Body of pancreas (tissue), 4 donors: ENCODE results near the gene HDAC11. TPM values are rescaled to one million over a fixed set of nuclear protein-coding genes. Genes with fewer than 3 reads are reported as not detected.
A peak's percentile ranks its signal among the peaks of the same experiment; 100 is the strongest.

Source experiments
- ATAC-seq: fragments of 150-250 bp; one replicate; pipeline ENCODE4 v1.9.1; 2016
- DNase-seq, 4 donors: peaks; one replicate each; pipeline ENCODE4 v3.0.0-alpha.2; 2019
- H3K27ac ChIP-seq, 4 donors: fragments of 200-600 bp; sonication (generic); 1 replicate in 3 of 4; 2 replicates in 1 of 4; pipeline versions ENCODE4 v1.5.1 to v1.6.1; 2016 to 2019; ENCODE audit warnings: mild to moderate bottlenecking in 1 of 4, mixed read lengths in 1 of 4, moderate library complexity in 1 of 4
- H3K27me3 ChIP-seq, 2 donors: fragments of 200-600 bp; sonication (generic); one replicate each; pipeline ENCODE4 v1.6.0; 2016; ENCODE audit warnings: mild to moderate bottlenecking in 1 of 2
- H3K36me3 ChIP-seq, 2 donors: fragments of 200-600 bp; sonication (generic); replicated peaks in 1 of 2; 2 replicates each; pipeline ENCODE4 v1.5.1; 2016; ENCODE audit warnings: low read depth in 2 of 2; ENCODE audit not compliant: insufficient read depth in 1 of 2
- H3K4me1 ChIP-seq: fragments of 200-600 bp; sonication (generic); one replicate; pipeline ENCODE4 v1.6.0; 2016
- H3K4me3 ChIP-seq, 2 donors: fragments of 200-600 bp; sonication (generic); 1 replicate in 1 of 2; 2 replicates in 1 of 2; pipeline ENCODE4 v1.5.1; 2016 to 2019
- H3K9me3 ChIP-seq, 3 donors: fragments of 200-600 bp; sonication (generic); 1 replicate in 2 of 3; 2 replicates in 1 of 3; pipeline ENCODE4 v1.5.1; 2016
- CTCF ChIP-seq, 7 experiments: fragments of 450-650 bp in 4 of 7; fragments of 200-600 bp in 3 of 7; sonication (generic) in 3 of 7; IDR thresholded peaks; one replicate each; pipeline ENCODE4 v1.5.1; 2016 to 2019; ENCODE audit warnings: antibody characterized with exemption in 7 of 7
- POLR2A ChIP-seq, 3 donors: fragments of 450-650 bp; IDR thresholded peaks; one replicate each; pipeline ENCODE4 v1.6.1; 2016; ENCODE audit warnings: antibody characterized with exemption in 3 of 3, mild to moderate bottlenecking in 2 of 3
- WGBS, 2 donors: methylation state at CpG; one replicate each; pipeline ENCODE4 v1.1.5; 2017; 5-methylcytosine and 5-hydroxymethylcytosine counted together
- intact Hi-C: fragments of 100-400 bp; cut with DNase I; formaldehyde crosslinking; loops from one replicate; pipeline ENCODE4 v1.15.1; 2023
- total RNA-seq, 2 donors: library from RNA; depleted of rRNA; stranded (reverse); fragments of >200 nt; gene quantifications; one replicate each; pipeline ENCODE4 v1.1.0, GENCODE V29; 2016

Gene HDAC11
- total RNA-seq, 2 donors from 2014 or later = 13.8 to 45.4 TPM

- 53 to 67% methylated on average over 3 to 6 of the region's 6 CpGs for WGBS, 2 donors
- TF ChIP-seq CTCF (IDR thresholded peaks at IDR 0.05) (no peak), POLR2A (IDR thresholded peaks at IDR 0.05) (no peak)
- Histone ChIP-seq H3K4me1 (peaks cover 5% of the 10 kb centered on the region), H3K27me3 (peaks cover 0 to 9% of the 10 kb centered on the region in 2 donors), H3K36me3 (no peaks in the 10 kb centered on the region), H3K4me3 (no peak overlapping the region), H3K27ac (no peak overlapping the region), H3K9me3 (no peaks in the 10 kb centered on the region)
- ATAC-seq = no peak
- intact Hi-C loops = no loop called here
- DNase-seq = peak in 1 of 4 donors; percentile 20
Observed at GRCh38 chr3:13544293-13544831, 64.3 kb downstream of the HDAC11 start.

- TF ChIP-seq POLR2A (IDR thresholded peaks at IDR 0.05) = no peak
- no peak for TF ChIP-seq CTCF (IDR thresholded peaks at IDR 0.05)
- H3K27ac ChIP-seq = no peak overlapping the region
- no peaks in the 10 kb centered on the region for H3K36me3 ChIP-seq
- H3K4me3 ChIP-seq = no peak overlapping the region
- ATAC-seq (no peak), DNase-seq (no peak)
- peaks cover 5% of the 10 kb centered on the region for H3K4me1 ChIP-seq
- H3K9me3 ChIP-seq = no peaks in the 10 kb centered on the region
- intact Hi-C loops = no loop called here
- 55 to 57% methylated on average over 9 of the region's 9 CpGs for WGBS, 2 donors
- peaks cover 0 to 9% of the 10 kb centered on the region in 2 donors for H3K27me3 ChIP-seq
Observed at GRCh38 chr3:13544951-13545651, 65.0 kb downstream of the HDAC11 start.

- no peaks in the 10 kb centered on the region for H3K9me3 ChIP-seq
- H3K27me3 ChIP-seq = peaks cover 0 to 9% of the 10 kb centered on the region in 2 donors
- intact Hi-C loops = no loop called here
- no peak overlapping the region for H3K27ac ChIP-seq
- no peak overlapping the region for H3K4me3 ChIP-seq
- H3K4me1 ChIP-seq = peaks cover 5% of the 10 kb centered on the region
- DNase-seq (no peak), ATAC-seq (no peak)
- WGBS, 2 donors = 75 to 87% methylated on average over 7 to 9 of the region's 9 CpGs
- TF ChIP-seq POLR2A (IDR thresholded peaks at IDR 0.05) (no peak), CTCF (IDR thresholded peaks at IDR 0.05) (no peak)
- H3K36me3 ChIP-seq = no peaks in the 10 kb centered on the region
Observed at GRCh38 chr3:13545952-13546454, 65.9 kb downstream of the HDAC11 start.

- H3K4me1 ChIP-seq = peaks cover 5% of the 10 kb centered on the region
- 62 to 73% methylated on average over 8 to 9 of the region's 9 CpGs for WGBS, 2 donors
- no peak for DNase-seq
- peaks cover 0 to 9% of the 10 kb centered on the region in 2 donors for H3K27me3 ChIP-seq
- no peaks in the 10 kb centered on the region for H3K9me3 ChIP-seq
- intact Hi-C loops = no loop called here
- no peaks in the 10 kb centered on the region for H3K36me3 ChIP-seq
- no peak overlapping the region for H3K4me3 ChIP-seq
- no peak overlapping the region for H3K27ac ChIP-seq
- ATAC-seq = no peak
- TF ChIP-seq CTCF (IDR thresholded peaks at IDR 0.05) (no peak), POLR2A (IDR thresholded peaks at IDR 0.05) (no peak)
Observed at GRCh38 chr3:13546667-13547171, 66.6 kb downstream of the HDAC11 start.
